IMR-90 (cell line): ENCODE measurements around the gene LENG1.

Source experiments
- BHLHE40 ChIP-seq: fragments of 150-350 bp; IDR thresholded peaks from 2 replicates; pipeline ENCODE4 v1.6.1; 2016; ENCODE audit warnings: mild to moderate bottlenecking, low read depth, low read length
- CEBPB ChIP-seq: IDR thresholded peaks from 2 replicates; pipeline ENCODE4 v1.6.1; 2012; ENCODE audit warnings: low read depth, low read length, improper control_type of control experiment
- CTCF ChIP-seq: conservative IDR thresholded peaks from 2 replicates; pipeline ENCODE4 v1.5.1; 2012; ENCODE audit warnings: mild to moderate bottlenecking, low read depth, low read length, improper control_type of control experiment
- FOS ChIP-seq: fragments of 150-350 bp; IDR thresholded peaks from 2 replicates; pipeline ENCODE4 v1.6.1; 2016; ENCODE audit warnings: low read depth, low read length
- MAFK ChIP-seq: IDR thresholded peaks from 2 replicates; pipeline ENCODE4 v1.6.1; 2012; ENCODE audit warnings: low read depth, low read length, improper control_type of control experiment
- MAZ ChIP-seq: IDR thresholded peaks from 2 replicates; pipeline ENCODE4 v1.6.1; 2012; ENCODE audit warnings: low read depth, mild to moderate bottlenecking, low read length, improper control_type of control experiment, moderate library complexity, borderline replicate concordance
- MXI1 ChIP-seq: IDR thresholded peaks from 2 replicates; pipeline ENCODE4 v1.6.1; 2012; ENCODE audit warnings: low read depth, mild to moderate bottlenecking, low read length, moderate library complexity, borderline replicate concordance
- NFE2L2 ChIP-seq: fragments of 150-350 bp; IDR thresholded peaks from 2 replicates; pipeline ENCODE4 v1.6.1; 2016; ENCODE audit warnings: low read depth, mild to moderate bottlenecking, low read length
- POLR2A ChIP-seq: IDR thresholded peaks from 2 replicates; pipeline ENCODE4 v1.6.1; 2012; ENCODE audit warnings: mild to moderate bottlenecking, low read depth, low read length
- RAD21 ChIP-seq: IDR thresholded peaks from 2 replicates; pipeline ENCODE4 v1.6.1; 2012; ENCODE audit warnings: low read length, improper control_type of control experiment
- RCOR1 ChIP-seq: IDR thresholded peaks from 2 replicates; pipeline ENCODE4 v1.6.1; 2012; ENCODE audit warnings: mild to moderate bottlenecking, low read length, improper control_type of control experiment; ENCODE audit not compliant: insufficient replicate concordance
- RFX5 ChIP-seq: IDR thresholded peaks from 2 replicates; pipeline ENCODE4 v1.8.0; 2012; ENCODE audit warnings: low read depth, mild to moderate bottlenecking, low read length, moderate library complexity
- USF2 ChIP-seq: fragments of 150-350 bp; IDR thresholded peaks from 2 replicates; pipeline ENCODE4 v1.6.1; 2017; ENCODE audit warnings: mild to moderate bottlenecking, antibody characterized with exemption, low read length, low read depth

GRCh38 chr19:54160182-54160811, 776 bp upstream of the LENG1 start:
- TF ChIP-seq POLR2A, result no peak
- TF ChIP-seq CTCF, result no peak
- no peak for TF ChIP-seq RAD21
- no peak for TF ChIP-seq RFX5
- TF ChIP-seq MAZ, result no peak
- no peak for TF ChIP-seq USF2
- TF ChIP-seq NFE2L2, result no peak
- TF ChIP-seq CEBPB, result no peak
- no peak for TF ChIP-seq MXI1
- TF ChIP-seq BHLHE40, result no peak
- no peak for TF ChIP-seq FOS
- no peak for TF ChIP-seq RCOR1
- TF ChIP-seq MAFK, result no peak
